ENCODE results near the gene MBOAT2.
"Not testable (repeated sequence)": the region's sequence is repeated elsewhere in the genome, so short reads cannot be mapped to it uniquely, and the experiment has no call there.

Gene MBOAT2

GRCh38 chr2:8934338-8934737 is 69.1 kb downstream of the MBOAT2 start:
- Histone ChIP-seq H4K20me1 (ENCODE audit: insufficient read depth, low read length) (no peaks in the 10 kb centered on the region), H3K79me2 (ENCODE audit: insufficient read depth, low read length) (no peaks in the 10 kb centered on the region), H3K27me3 (ENCODE audit: insufficient read depth, low read length, poor library complexity) (no peaks in the 10 kb centered on the region), H3K4me3 (ENCODE audit: low read depth in 1 of 2, low read length in 2 of 2) (no peak overlapping the region), H3K4me1 (ENCODE audit: insufficient read depth, low read length) (no peaks in the 10 kb centered on the region), H3K4me2 (ENCODE audit: insufficient read depth, low read length) (no peak overlapping the region), H2AFZ (ENCODE audit: low read depth, low read length) (no peak overlapping the region), H3K9ac (ENCODE audit: low read depth, low read length) (no peak overlapping the region), H3K36me3 (ENCODE audit: insufficient read depth, low read length) (peaks cover 27% of the 10 kb centered on the region), H3K9me3 (ENCODE audit: insufficient read depth, low read length, severe bottlenecking) (no peaks in the 10 kb centered on the region), H3K27ac (ENCODE audit: low read length) (no peak overlapping the region)
- DNase-seq (no peak), ATAC-seq (ENCODE audit: insufficient read depth, low read depth) (no peak)
- TF ChIP-seq EZH2 (IDR thresholded peaks at IDR 0.05; ENCODE audit: borderline replicate concordance, low read depth, low read length, severe bottlenecking): no peak
- TF ChIP-seq CTCF (IDR thresholded peaks at IDR 0.05; ENCODE audit: borderline replicate concordance, extremely low read depth, low read length, poor library complexity, severe bottlenecking): no peak

- Histone ChIP-seq H3K36me3 (ENCODE audit: insufficient read depth, low read length) (peaks cover 11% of the 10 kb centered on the region), H3K79me2 (ENCODE audit: insufficient read depth, low read length) (no peaks in the 10 kb centered on the region), H3K4me1 (ENCODE audit: insufficient read depth, low read length) (no peaks in the 10 kb centered on the region), H2AFZ (ENCODE audit: low read depth, low read length) (no peak overlapping the region), H3K4me2 (ENCODE audit: insufficient read depth, low read length) (no peak overlapping the region), H3K27me3 (ENCODE audit: insufficient read depth, low read length, poor library complexity) (no peaks in the 10 kb centered on the region), H3K27ac (ENCODE audit: low read length) (no peak overlapping the region), H3K4me3 (ENCODE audit: low read depth in 1 of 2, low read length in 2 of 2) (no peak overlapping the region), H4K20me1 (ENCODE audit: insufficient read depth, low read length) (no peaks in the 10 kb centered on the region), H3K9ac (ENCODE audit: low read depth, low read length) (no peak overlapping the region), H3K9me3 (ENCODE audit: insufficient read depth, low read length, severe bottlenecking) (no peaks in the 10 kb centered on the region)
- DNase-seq (no peak), ATAC-seq (ENCODE audit: insufficient read depth, low read depth) (no peak)
- TF ChIP-seq CTCF (IDR thresholded peaks at IDR 0.05; ENCODE audit: borderline replicate concordance, extremely low read depth, low read length, poor library complexity, severe bottlenecking) (no peak), EZH2 (IDR thresholded peaks at IDR 0.05; ENCODE audit: borderline replicate concordance, low read depth, low read length, severe bottlenecking) (no peak)
These were observed 70.8 kb downstream of the MBOAT2 start for GRCh38 chr2:8932702-8933101.

- not testable (repeated sequence) for DNase-seq; H3K36me3 ChIP-seq (ENCODE audit: insufficient read depth, low read length); H3K4me3 ChIP-seq (ENCODE audit: low read depth in 1 of 2, low read length in 2 of 2); ATAC-seq (ENCODE audit: insufficient read depth, low read depth); H3K9ac ChIP-seq (ENCODE audit: low read depth, low read length); H3K4me2 ChIP-seq (ENCODE audit: insufficient read depth, low read length); H3K9me3 ChIP-seq (ENCODE audit: insufficient read depth, low read length, severe bottlenecking); H3K27ac ChIP-seq (ENCODE audit: low read length); H2AFZ ChIP-seq (ENCODE audit: low read depth, low read length); H3K79me2 ChIP-seq (ENCODE audit: insufficient read depth, low read length); H3K27me3 ChIP-seq (ENCODE audit: insufficient read depth, low read length, poor library complexity); H4K20me1 ChIP-seq (ENCODE audit: insufficient read depth, low read length); H3K4me1 ChIP-seq (ENCODE audit: insufficient read depth, low read length)
These were observed 73.3 kb downstream of the MBOAT2 start for GRCh38 chr2:8930185-8930584.

- no peak for ATAC-seq (ENCODE audit: insufficient read depth, low read depth)
- Histone ChIP-seq H3K36me3 (ENCODE audit: insufficient read depth, low read length) (no peaks in the 10 kb centered on the region), H3K9me3 (ENCODE audit: insufficient read depth, low read length, severe bottlenecking) (no peaks in the 10 kb centered on the region), H3K4me1 (ENCODE audit: insufficient read depth, low read length) (no peaks in the 10 kb centered on the region), H3K9ac (ENCODE audit: low read depth, low read length) (no peak overlapping the region), H3K4me3 (ENCODE audit: low read depth in 1 of 2, low read length in 2 of 2) (no peak overlapping the region), H2AFZ (ENCODE audit: low read depth, low read length) (no peak overlapping the region), H3K27me3 (ENCODE audit: insufficient read depth, low read length, poor library complexity) (no peaks in the 10 kb centered on the region), H3K4me2 (ENCODE audit: insufficient read depth, low read length) (no peak overlapping the region), H3K27ac (ENCODE audit: low read length) (no peak overlapping the region), H4K20me1 (ENCODE audit: insufficient read depth, low read length) (no peaks in the 10 kb centered on the region), H3K79me2 (ENCODE audit: insufficient read depth, low read length) (no peaks in the 10 kb centered on the region)
- TF ChIP-seq CTCF (IDR thresholded peaks at IDR 0.05; ENCODE audit: borderline replicate concordance, extremely low read depth, low read length, poor library complexity, severe bottlenecking) (no peak), EZH2 (IDR thresholded peaks at IDR 0.05; ENCODE audit: borderline replicate concordance, low read depth, low read length, severe bottlenecking) (no peak)
- no peak for DNase-seq
These were observed 74.4 kb downstream of the MBOAT2 start for GRCh38 chr2:8929128-8929527.
